Vagina (tissue), 2 donors: ENCODE results near the gene INPP4A. TPM values are rescaled to one million over a fixed set of nuclear protein-coding genes. Genes with fewer than 3 reads are reported as not detected.

Source experiments
- DNase-seq, 2 donors: peaks; one replicate each; pipeline ENCODE4 v3.0.0-alpha.2; 2017; ENCODE audit errors: extremely low spot score in 2 of 2
- H3K27ac ChIP-seq: fragments of 200-600 bp; sonication (generic); one replicate; pipeline ENCODE4 v1.5.1; 2019
- H3K27me3 ChIP-seq: fragments of 200-600 bp; sonication (generic); one replicate; pipeline ENCODE4 v1.5.1; 2019
- H3K36me3 ChIP-seq, 2 donors: fragments of 200-600 bp; sonication (generic); one replicate each; pipeline ENCODE4 v1.5.1; 2017 to 2019
- H3K4me1 ChIP-seq: fragments of 200-600 bp; sonication (generic); one replicate; pipeline ENCODE4 v1.5.1; 2019
- H3K4me3 ChIP-seq, 2 donors: fragments of 200-600 bp; sonication (generic); 1 replicate in 1 of 2; 2 replicates in 1 of 2; pipeline ENCODE4 v1.5.1; 2016 to 2019
- H3K9me3 ChIP-seq: fragments of 200-600 bp; sonication (generic); one replicate; pipeline ENCODE4 v1.5.1; 2019
- POLR2A ChIP-seq, 2 donors: fragments of 450-650 bp; IDR thresholded peaks; one replicate each; pipeline ENCODE4 v1.6.1; 2017; ENCODE audit warnings: antibody characterized with exemption in 2 of 2, mild to moderate bottlenecking in 2 of 2, moderate library complexity in 2 of 2
- POLR2AphosphoS5 ChIP-seq, 2 donors: sonication (generic); formaldehyde crosslinking; IDR thresholded peaks; one replicate each; pipeline ENCODE4 v1.9.0; 2017; ENCODE audit warnings: antibody characterized with exemption in 2 of 2, mild to moderate bottlenecking in 2 of 2, low read depth in 1 of 2; ENCODE audit not compliant: insufficient read depth in 1 of 2
- intact Hi-C: fragments of 100-400 bp; cut with DNase I; formaldehyde crosslinking; loops from one replicate; pipeline ENCODE4 v1.15.1; 2023
- total RNA-seq: library from RNA; depleted of rRNA; stranded (reverse); fragments of >200 nt; gene quantifications from one replicate; pipeline ENCODE4 v1.2.3, GENCODE V29; 2016
- TF ChIP-seq, protein P1 (sequence below), 3 experiments: fragments of 450-650 bp in 2 of 3; fragments of 200-600 bp in 1 of 3; sonication (generic) in 1 of 3; IDR thresholded peaks; one replicate each; pipeline ENCODE4 v1.5.1; 2017 to 2019; ENCODE audit warnings: antibody characterized with exemption in 3 of 3, mild to moderate bottlenecking in 2 of 3, moderate library complexity in 2 of 3

Gene INPP4A
- total RNA-seq, 1 donor from 2014 or later, result 38.1 TPM

DNA sequence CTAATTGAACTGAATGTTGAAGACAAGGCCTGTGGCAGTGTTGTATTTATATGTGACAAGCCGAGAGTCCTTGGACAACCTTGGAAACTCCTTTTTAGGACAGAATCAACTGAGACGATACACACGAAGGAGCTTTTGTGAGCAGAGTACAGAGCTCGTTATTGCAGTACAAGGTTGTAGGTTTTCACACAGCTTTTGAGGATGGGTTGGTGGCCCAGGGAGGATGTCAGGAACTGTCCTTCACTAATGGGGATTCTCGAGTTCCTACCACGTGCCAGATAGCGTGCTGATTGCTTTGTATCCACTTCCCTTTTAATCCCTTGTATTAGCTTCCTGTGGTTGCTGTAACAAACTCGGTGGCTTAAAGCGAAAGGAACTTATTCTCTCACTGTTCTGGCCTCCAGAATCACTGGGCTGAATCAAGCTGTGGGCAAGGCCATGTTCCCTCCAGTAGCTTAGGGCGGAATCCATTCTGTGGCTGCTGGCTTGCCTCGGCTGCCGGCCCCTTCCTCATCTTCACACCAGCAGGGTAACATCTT, 20.2 kb downstream of the INPP4A start:
- intact Hi-C loops, result no loop called here
- H3K4me3 ChIP-seq, result no peak overlapping the region
- no peak for DNase-seq
- H3K27me3 ChIP-seq, result no peaks in the 10 kb centered on the region
- peak overlapping the region; percentile 28 for H3K27ac ChIP-seq
- peaks cover 49% of the 10 kb centered on the region for H3K4me1 ChIP-seq
- no peaks in the 10 kb centered on the region for H3K36me3 ChIP-seq
- no peaks in the 10 kb centered on the region for H3K9me3 ChIP-seq
- TF ChIP-seq, protein P1, sequence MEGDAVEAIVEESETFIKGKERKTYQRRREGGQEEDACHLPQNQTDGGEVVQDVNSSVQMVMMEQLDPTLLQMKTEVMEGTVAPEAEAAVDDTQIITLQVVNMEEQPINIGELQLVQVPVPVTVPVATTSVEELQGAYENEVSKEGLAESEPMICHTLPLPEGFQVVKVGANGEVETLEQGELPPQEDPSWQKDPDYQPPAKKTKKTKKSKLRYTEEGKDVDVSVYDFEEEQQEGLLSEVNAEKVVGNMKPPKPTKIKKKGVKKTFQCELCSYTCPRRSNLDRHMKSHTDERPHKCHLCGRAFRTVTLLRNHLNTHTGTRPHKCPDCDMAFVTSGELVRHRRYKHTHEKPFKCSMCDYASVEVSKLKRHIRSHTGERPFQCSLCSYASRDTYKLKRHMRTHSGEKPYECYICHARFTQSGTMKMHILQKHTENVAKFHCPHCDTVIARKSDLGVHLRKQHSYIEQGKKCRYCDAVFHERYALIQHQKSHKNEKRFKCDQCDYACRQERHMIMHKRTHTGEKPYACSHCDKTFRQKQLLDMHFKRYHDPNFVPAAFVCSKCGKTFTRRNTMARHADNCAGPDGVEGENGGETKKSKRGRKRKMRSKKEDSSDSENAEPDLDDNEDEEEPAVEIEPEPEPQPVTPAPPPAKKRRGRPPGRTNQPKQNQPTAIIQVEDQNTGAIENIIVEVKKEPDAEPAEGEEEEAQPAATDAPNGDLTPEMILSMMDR (IDR thresholded peaks at IDR 0.05), result no peak
- no peak for TF ChIP-seq POLR2A (IDR thresholded peaks at IDR 0.05)
- no peak for TF ChIP-seq POLR2AphosphoS5 (IDR thresholded peaks at IDR 0.05; ENCODE audit: insufficient read depth in 1 of 2, low read depth in 1 of 2)

DNA sequence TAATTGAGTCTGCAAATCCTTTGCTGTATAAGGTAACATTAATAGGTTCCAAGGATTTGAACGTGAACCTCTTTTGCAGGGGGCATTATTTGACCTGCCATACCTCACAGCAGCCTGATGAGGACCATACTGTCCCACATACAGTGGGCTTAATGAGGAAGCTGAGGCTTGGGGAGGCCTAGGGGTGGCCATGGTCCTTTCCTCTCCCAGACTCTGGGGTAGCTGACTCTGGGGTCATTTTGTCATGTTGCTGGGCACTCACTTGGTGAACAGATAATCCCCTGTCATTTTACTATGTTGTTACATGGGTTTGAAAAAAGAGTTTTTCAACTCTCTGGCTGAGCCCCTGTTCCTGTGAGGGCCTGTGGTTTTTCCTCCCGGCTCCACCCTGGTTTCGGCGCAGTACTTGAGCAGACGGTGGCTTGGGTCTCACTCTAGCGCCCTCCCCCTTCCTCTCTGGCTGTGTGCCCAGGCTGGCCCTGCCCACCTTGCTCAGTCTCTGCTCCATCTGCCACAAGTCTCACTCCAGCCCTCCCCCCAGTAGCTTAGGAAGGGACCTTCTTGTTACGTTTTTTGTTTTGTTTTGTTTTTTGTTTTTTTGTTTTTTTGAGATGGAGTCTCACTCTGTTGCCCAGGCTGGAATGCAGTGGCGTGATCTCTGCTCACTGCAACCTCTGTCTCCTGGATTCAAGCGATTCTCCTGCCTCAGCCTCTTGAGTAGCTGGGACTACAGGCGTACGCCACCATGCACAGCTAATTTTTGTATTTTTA, 21.0 kb downstream of the INPP4A start:
- intact Hi-C loops, result no loop called here
- Histone ChIP-seq H3K4me3 (no peak overlapping the region), H3K27me3 (no peaks in the 10 kb centered on the region), H3K36me3 (no peaks in the 10 kb centered on the region), H3K4me1 (peaks cover 48% of the 10 kb centered on the region), H3K9me3 (no peaks in the 10 kb centered on the region), H3K27ac (peak overlapping the region; percentile 28)
- DNase-seq, result no peak
- TF ChIP-seq POLR2A (IDR thresholded peaks at IDR 0.05) (no peak), POLR2AphosphoS5 (IDR thresholded peaks at IDR 0.05; ENCODE audit: insufficient read depth in 1 of 2, low read depth in 1 of 2) (no peak)
- TF ChIP-seq, protein P1 (IDR thresholded peaks at IDR 0.05), result no peak

DNA sequence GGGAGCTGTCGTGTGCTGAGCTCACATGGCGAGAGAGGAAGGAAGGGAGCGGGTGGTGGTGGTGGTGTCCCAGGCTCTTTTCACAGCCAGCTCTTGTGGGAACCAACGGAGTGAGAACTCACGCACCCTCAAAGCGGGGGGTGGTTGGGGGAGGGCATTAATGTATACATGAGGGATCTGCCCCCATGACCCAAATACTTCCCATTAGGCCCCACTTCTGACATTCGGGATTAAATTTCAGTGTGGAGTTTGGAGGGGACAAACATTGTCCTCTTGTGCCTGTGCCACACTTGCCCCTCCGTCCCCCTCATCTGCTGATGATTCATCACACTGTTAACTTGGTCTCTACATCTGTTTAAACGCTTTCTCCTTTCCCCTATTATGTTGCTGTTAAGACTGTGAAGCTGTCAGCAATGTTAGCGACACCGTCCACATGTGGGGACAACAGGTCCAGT, 22.5 kb downstream of the INPP4A start:
- TF ChIP-seq, protein P1 (IDR thresholded peaks at IDR 0.05), result no peak
- DNase-seq, result no peak
- Histone ChIP-seq H3K27me3 (no peaks in the 10 kb centered on the region), H3K4me1 (peaks cover 46% of the 10 kb centered on the region), H3K4me3 (no peak overlapping the region), H3K36me3 (no peaks in the 10 kb centered on the region), H3K9me3 (no peaks in the 10 kb centered on the region), H3K27ac (no peak overlapping the region)
- intact Hi-C loops, result no loop called here

DNA sequence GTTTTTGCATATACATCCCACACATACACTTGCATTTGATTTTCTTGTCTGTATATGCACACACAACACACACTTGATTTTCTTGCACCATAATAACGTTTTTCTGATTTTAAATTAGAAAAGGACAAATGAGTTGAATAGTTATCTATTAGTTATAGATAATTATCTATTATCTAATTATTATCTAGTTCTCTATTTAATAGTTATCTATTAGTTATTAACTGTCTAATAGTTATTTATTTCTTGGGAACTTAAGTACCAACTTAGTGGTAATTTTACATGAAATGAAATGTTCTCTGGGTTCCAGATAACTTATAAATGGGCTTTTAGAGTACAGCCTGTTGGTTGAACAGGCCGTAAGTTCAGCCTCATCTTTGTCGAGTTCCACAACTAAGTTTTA, 23.0 kb downstream of the INPP4A start:
- Histone ChIP-seq H3K27ac (no peak overlapping the region), H3K9me3 (no peaks in the 10 kb centered on the region), H3K4me3 (no peak overlapping the region), H3K36me3 (no peaks in the 10 kb centered on the region), H3K27me3 (no peaks in the 10 kb centered on the region), H3K4me1 (peaks cover 47% of the 10 kb centered on the region)
- TF ChIP-seq, protein P1 (IDR thresholded peaks at IDR 0.05), result no peak
- TF ChIP-seq POLR2AphosphoS5 (IDR thresholded peaks at IDR 0.05; ENCODE audit: insufficient read depth in 1 of 2, low read depth in 1 of 2) (no peak), POLR2A (IDR thresholded peaks at IDR 0.05) (no peak)
- intact Hi-C loops, result no loop called here
- DNase-seq, result no peak

DNA sequence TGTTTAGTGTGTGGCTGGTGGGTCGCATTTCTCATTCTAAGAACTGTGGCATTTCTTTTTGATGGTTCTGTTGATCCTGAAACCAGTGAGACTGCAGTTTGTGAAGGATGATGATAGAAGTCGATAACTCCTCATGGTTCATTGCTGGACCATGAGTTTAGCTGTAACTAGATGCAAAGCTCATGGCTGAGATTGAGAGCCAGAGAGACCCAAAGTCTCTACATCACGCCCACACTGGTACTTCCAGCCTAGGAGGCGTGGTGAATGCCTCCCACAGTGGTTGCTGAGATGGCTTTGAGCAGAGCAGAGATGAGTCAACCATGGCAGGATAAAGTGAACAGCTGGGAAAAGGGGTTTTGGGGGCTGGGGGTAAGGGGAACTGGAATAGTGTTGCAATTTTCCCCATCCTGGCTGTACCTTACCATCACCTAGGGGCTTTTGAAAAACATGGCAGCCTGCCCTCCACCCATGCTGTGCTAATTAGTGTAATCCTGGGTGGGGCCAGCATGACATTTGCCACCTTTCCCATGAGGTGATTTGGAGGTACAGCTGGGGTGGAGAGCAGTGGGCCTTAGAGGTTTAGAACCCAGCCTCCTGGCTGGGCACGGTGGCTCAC, 24.1 kb downstream of the INPP4A start:
- no peaks in the 10 kb centered on the region for H3K9me3 ChIP-seq
- H3K27me3 ChIP-seq, result no peaks in the 10 kb centered on the region
- H3K4me1 ChIP-seq, result peaks cover 40% of the 10 kb centered on the region
- TF ChIP-seq POLR2AphosphoS5 (IDR thresholded peaks at IDR 0.05; ENCODE audit: insufficient read depth in 1 of 2, low read depth in 1 of 2), result no peak
- TF ChIP-seq POLR2A (IDR thresholded peaks at IDR 0.05), result no peak
- TF ChIP-seq, protein P1 (IDR thresholded peaks at IDR 0.05), result no peak
- H3K36me3 ChIP-seq, result no peaks in the 10 kb centered on the region
- intact Hi-C loops, result no loop called here
- no peak overlapping the region for H3K27ac ChIP-seq
- H3K4me3 ChIP-seq, result no peak overlapping the region
- no peak for DNase-seq
